GM18498 (cell line): Measurements from ENCODE around the gene CANT1.

ENCODE experiments used
- ATAC-seq: cut with Tn5 transposase; IDR thresholded peaks from one replicate; pipeline ENCODE4 v1.9.1; 2021; ENCODE audit warnings: mild to moderate bottlenecking, moderate library complexity; ENCODE audit not compliant: unreplicated experiment

The CANT1 gene

DNA sequence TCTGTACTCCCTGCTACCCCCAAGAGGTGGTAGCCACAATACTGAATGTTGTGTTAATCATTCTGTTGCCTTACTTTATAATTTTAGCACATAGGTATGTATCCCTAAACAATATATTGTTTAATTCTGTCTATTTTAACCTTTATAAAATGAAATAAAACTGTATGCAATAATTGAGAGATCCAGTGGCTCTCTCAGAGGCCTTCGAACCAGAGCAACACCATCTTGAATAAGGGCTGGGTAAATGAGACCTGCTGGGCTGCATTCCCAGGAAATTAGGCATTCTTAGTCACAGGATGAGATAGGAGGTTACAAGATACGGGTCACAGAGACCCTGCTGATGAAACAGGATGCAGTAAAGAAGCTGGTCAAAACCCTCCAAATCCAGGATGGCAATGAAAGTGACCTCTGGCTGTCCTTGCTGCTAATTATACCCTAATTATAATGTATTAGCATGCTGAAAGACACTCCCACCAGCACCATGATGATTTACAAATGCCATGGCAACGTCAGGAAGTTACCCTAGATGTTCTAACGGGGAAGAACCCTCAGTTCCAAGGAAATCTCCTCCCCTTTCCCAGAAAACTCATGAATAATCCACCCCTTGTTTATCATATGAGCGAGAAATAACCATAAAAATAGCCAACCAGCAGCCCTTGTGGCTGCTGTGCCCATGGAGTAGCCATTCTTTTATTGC, 2.0 kb upstream of the CANT1 start:
- no peak for ATAC-seq

DNA sequence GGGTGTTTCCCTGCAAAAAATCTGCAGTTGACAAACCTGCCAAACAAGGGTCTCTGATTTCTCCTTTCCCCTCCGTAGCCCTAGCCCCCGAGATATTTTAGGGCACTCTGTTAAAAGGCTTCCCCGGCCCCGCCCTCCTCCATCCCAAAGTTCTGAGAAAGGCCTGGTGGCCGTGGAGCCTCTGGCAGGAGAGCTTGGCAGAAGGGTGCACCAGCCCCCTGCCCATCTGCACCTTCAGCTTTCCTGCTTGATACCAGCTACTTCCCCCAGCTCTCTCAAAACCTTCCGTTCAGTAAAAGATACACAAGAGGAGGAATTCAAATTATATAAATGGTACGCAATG, 711 bp upstream of the CANT1 start:
- no peak for ATAC-seq

DNA sequence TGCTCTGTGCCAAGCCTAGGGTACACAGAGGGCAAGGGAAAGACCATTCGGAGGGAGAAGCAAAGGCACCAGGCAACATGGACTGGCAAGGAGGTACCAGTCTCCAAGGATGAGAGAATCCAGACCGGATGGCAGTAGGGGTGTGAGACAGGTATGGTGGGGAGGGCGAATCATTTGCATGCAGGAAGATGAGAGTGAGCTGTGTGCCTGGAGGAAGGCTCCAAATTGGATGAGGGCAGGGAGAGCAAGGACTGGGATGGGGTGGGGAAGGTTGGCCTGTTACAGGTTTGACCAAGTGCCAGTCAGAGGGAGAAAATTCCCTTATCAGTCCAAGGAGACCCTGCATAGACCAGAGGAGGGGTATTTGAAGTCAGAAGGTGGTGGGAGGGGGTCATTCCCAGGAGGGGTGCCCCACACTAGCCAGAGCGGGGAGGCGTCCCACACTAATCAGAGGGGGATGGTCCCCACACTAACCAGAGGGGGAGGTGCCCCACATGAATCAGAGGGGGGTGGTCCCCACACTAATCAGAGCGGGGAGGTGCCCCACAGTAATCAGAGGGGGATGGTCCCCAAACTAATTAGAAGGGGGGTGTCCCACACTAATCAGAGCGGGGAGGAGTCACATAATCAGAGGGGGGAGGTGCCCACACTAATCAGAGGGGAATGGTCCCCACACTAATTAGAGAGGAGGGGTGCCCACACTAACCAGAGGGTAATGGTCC, 737 bp downstream of the CANT1 start:
- no peak for ATAC-seq

DNA sequence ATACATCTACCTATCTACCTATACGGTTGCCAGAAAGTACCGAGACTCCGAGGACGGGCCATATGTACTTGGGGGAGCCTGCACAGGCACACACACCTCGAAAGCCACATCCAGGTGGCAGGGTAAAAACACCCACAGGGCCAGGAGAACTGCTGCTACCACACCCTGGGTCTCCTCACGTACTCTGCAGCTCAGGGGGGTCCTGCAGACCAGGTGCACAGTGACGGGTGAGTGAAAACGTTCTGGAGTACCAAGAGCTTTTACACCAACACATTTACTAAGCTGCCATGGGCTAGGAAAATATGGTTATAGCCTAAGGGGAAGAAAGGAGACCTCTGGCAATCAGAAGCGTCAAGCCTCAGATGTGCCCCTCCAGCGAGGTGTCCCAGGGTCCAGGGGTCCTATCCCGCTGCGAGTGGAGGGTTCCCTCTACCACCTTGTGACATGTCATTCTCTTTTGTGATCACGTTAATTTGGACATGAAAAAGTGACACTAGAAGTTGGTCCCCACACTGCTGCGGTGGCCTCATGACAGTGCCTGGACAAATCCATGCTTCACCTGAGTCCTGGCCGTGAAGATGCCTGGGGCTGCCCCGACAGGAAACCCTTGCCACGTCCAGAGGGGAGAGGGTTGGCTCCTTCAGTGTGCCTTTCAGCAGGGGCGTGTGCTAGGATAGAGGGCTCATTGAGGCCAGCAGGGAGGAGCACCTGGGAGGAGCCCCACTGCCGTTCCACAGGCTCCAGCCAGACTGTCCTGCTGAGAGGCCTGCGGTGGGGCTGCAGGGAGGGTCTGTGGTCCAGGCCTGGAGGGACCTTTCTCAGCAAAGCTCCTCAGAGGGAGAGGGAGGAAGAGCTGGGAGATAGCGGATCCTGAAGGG, 1.8 kb downstream of the CANT1 start:
- no peak for ATAC-seq

DNA sequence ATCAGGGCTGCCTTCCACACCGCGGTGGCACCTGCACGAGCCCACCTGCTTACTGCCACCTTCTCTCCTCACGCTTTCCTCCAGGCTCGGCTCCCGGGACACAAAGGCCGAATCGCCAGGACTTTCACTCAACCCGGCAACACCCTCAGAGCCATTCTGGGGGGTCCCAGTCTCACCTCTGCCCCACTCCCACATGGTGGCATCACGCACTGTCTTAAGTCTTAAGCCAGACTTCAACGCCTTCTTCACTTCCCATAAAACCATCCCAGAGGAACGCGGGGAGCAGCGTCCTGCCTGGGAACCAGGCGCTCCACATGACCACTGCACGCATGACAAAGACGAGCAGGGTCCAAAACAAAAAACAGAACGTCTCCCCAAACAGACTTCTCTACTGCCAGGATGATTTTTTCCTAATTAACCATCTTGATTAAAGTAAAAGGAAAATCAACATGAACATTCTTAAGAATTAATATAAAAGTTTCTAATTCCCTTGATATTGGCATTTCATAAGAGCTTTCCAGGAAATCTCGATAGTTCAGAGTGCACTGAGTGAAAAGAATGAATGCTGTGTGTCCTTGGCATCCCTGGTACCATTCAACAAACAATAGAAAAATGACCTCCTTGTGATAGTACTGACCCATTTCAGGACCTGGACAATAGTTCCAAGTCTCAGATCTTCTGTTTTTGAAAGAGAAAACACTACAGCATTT, 2.6 kb downstream of the CANT1 start:
- ATAC-seq, result no peak

DNA sequence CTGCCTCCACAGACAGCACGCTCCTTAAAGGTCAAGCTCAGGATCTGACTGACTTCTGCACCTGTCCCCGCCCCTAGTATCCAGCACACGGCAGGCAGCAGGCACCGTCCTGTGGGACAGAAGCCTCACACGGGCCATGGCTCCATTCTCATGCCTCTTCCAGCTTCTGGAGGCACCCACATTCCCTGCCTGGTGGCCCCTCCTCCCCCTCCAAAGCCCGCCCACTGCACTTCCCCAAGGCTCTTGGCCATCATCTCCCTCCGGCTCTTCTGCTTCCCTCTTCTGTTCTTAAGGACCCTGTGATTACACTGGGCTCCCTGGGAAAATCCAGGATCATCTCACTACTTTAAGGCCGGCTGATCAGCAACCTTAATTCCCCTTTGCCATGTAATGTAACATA, 3.5 kb downstream of the CANT1 start:
- no peak for ATAC-seq

DNA sequence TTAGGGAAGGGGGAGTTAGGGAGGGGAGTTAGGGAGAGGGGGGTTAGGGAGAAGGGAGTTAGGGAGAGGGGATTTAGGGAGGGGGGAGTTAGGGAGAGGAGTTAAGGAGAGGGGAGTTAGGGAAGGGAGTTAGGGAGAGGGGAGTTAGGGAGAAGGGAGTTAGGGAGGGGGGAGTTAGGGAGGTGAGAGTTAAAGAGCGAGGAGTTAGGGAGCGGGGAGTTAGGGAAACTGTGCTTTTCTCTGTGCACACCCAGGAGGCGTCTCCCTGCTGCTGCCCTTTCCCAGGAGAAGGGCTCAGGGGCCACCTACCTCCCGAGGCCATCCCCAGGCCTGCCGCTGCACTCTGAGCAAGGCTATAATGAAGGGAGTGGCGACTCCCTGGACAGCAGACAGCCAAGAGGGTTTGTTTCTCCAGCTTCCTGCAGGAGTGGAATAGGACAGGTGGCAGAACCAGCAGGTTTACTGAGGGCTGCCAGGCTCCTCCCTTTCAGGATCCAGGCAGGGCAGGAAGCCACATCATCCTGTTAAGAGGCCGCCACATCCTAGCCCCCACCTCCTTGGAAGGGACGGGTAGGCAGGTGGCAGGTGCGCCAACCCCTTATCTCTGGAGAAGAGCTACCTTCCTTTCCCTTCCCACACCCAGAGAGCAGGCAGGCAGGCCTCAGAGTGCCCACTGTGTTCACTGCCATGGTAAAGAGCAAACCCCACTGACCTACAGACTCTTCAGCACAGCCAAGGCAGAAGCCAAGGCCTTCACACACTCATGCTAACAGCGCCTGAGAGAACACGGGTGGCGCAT, 4.3 kb downstream of the CANT1 start:
- no peak for ATAC-seq

DNA sequence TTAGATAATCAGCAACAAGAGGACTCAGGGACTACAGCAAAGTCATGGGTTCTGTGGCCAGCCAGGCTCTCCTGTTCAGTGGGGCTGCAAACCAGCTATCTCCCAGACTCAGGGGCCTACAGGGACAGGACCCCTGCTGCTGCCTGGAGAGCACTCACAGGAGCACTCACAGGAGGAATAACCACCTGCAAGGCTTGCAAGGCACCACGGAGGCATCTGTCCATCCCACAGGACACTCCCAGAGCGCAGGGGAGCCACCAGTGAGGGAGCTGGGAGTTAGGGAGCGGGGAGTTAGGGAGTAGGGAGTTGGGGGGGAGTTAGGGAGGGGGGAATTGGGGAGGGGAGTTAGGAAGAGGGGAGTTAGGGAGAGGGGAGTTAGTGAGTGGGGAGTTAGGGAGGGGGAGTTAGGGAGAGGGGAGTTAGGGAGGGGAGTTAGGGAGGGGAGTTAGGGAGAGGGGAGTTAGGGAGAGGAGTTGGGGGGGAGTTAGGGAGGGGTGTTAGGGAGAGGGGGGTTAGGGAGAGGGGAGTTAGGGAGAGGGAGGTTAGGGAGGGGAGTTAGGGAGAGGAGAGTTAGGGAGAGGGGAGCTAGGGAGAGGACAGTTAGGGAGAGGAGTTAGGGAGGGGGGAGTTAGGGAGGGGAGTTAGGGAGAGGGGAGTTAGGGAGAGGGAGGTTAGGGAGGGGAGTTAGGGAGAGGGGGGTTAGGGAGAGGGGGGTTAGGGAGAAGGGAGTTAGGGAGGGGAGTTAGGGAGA, 5.7 kb downstream of the CANT1 start:
- no peak for ATAC-seq

DNA sequence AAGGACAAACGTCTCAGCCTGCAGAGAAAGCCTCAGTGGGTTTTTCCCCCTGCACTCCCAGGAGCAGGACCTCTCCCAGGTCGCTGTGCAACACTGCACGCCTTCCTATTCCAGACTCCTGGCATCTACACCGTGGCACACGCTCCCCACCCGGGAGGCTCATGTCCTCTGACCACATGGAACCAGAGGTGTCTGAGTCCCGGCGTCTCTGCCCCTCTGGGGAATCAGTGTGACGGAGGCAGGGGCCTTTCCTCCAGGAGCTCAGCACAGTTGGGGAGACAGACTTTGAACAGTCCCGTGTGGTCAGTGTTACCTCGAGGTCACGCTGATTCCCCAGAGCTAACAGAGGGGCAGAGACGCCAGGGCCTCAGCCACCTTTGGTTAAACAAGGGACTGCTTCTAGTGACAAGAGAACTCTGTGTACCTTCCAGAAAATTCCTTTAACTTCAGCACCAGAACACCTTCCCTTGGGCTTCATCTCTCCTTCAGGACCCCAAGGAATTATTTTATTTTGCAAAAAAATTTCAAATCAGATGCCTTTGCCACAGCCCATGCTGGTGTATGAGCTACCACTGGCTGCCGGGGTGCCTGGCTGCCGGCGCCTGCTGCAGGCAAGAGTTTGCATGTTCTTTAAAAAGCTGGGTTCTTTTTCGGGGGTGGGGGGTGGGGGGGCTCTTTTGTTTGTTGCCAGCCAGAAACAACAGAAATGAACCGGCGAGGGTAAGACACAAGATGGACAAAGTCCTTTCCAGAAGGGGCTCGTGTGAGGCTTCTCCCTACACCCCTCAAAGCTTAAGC, 6.6 kb downstream of the CANT1 start:
- no peak for ATAC-seq

DNA sequence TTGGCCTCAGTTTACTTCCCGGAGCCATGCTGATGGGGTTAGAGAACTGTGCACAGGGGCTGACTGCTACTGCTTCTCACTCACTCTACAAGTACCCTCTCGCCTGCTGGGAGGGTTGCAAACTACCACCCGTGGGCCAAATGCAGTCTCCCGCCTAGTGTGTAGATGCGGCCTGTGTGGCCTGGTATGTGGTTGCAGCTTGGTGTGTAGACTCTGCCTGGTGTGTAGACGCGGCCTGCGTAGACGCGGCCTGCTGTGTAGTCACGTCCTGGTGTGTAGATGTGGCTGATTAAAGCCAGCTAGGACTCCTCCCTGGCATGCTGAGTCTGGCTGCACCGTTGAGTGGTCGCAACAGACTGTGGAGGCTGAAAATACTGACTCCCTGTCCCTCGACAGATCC, 7.3 kb downstream of the CANT1 start:
- ATAC-seq, result no peak

DNA sequence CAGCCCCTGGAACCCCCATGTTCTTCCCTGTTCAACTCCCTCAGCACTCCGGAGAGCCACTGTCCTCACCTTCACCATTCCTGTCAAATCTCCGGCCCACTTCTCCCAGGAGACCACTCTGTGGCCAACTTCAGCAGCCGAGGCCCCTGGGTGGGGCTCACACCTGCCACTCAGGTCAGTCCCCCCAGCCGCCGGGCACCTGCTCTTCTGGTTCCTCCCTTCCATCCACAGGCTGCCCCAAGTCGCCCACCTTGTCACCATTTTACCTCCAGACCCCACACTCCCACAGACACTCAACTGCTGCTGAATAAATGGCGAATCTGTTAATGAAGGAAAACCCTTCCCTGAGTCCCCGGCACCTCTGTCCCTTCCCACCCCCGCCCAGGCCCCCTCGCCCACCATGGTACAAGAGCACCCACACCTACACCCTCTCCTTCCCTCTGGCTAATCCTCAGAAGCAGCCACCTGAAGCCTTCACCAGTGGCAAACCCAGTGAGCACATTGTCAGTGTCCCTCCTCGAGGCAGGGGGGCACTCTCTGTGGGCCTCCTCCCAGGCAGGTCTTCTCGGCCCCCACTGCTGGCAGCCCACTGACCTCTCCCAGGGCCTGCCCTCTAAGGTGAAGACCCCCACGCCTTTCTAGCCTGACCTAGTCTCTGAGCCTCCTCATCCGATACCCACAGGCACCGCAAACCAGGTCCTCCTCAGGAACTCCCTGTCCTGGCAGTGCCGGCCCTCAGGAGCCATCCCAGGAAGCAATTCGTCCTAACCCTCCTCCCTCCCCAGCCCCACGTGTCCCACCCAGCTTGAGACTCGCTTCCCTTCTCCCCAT, 8.2 kb downstream of the CANT1 start:
- no peak for ATAC-seq

DNA sequence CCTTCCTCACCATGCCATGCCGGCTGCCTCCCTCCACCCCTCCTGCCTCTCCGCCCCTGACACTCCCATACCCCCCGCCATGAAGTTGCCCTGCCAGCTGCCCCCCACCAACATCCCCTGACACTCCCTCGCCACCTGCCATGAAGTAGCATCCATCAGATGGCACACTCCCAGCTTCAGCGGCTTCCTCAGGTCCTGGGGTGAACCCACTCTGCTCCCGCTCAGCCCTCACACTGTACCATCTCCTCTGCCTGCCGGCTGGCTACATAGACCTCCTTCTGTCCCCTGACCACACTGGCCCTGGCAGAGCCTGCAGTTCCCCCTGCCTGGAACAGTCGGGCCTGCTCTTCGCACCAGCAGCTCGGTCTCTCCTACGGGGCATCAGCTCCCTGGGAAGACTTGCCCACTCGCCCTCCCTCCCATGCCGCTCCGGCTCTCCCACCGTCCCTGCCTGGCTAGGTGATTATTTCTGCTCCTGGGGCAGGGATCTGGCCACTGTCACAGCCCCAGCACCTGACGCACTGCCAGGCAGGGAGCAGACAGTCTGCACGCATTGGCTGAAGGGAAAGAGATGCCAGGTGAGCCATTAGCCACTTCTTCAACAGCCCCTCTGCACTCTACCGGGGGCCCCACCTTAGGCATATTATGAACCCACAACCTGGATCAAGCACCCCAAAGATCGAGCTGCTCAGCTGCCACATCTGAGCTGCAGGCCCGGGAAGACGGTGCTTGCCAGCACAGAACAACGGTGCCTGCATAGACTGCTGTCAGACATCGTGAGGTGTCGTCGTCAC, 9.0 kb downstream of the CANT1 start:
- ATAC-seq, result no peak

DNA sequence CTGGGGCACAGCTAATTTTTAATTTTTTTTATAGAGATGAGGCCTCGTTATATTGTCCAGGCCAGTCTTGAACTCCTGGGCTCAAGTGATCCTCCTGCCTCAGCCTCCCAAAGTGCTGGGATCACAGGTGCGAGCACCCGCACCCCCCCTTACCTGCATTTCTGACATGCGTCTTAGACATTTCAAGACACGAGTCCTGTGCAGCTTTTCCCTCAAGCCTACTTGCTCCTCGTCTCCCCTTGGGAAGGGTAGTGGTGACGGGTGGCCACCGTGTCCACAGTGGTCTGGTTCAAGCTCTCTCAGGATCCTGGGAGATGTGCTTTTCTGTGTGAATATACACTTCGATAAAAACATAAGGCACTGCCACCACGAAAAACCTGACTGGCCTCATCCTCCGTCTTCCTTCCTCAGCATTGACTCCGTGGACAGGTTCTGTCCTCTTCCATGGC, 9.6 kb downstream of the CANT1 start:
- no peak for ATAC-seq

DNA sequence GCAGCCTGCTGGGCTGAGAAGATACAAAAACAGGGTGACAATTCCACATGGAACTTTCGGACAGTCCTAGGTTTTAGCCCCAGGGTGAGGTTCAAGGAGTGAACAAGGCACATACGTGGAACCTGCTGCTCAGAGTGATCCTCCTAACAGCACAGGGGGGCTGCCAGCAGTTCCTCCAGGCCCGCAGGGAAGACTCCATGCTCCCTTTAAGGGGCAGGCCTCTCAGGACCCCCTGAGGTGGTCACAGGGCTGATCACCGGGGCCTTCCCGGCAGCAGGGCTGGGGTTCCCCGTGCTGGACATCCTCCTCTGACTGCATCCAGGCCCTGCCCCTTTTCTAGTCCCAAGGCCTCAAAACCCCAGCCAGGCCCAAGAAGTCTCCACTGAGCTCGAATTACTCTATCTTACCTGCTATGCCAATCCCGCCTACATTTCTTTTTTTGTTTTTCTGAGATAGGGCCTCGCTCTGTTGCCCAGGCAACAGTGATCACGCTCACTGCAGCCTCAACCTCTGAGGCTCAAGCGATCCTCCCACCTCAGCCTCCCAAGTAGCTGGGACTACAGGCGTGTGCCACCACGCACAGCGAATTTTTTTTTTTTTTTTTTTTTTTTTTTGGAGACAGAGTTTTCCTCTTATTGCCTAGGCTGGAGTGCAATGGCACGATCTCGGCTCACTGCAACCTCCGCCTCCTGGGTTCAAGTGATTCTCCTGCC, 10.4 kb downstream of the CANT1 start:
- no peak for ATAC-seq

DNA sequence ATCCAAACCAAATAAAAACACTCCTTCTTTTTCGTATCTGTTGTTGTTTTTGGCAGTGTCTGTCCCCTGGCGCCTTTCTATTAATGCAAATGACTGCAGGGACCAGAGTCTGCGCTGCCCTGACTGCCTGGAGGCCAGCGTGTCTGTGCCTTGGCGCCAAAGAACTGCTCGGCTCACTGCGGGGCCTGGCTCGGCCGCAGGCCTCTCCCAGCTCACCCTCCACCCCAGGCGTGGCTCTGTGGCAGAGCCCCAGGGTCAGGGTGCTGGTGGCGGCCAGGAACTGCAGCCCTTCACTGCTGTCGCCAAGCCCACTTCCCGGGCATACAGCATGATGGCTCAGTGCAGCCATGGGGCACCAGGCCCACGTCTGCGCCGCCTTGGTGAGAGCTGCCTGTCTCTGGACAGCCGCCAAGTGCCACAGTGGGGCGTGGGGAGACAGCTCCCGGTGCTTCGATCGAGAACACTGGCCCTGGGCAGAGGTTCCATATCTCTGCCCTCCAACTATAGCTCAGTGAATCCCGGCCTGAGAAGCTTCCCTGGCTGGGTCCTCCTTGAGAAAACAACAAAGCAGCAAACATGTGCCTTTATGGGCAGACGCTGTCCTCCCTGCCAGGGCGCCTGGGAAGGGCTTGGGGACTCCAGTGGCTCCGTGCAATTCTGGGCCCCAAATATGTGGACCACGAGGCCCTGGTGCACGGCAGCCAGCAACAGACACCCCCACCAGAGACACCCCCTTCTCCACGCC, 11.1 kb downstream of the CANT1 start:
- no peak for ATAC-seq

DNA sequence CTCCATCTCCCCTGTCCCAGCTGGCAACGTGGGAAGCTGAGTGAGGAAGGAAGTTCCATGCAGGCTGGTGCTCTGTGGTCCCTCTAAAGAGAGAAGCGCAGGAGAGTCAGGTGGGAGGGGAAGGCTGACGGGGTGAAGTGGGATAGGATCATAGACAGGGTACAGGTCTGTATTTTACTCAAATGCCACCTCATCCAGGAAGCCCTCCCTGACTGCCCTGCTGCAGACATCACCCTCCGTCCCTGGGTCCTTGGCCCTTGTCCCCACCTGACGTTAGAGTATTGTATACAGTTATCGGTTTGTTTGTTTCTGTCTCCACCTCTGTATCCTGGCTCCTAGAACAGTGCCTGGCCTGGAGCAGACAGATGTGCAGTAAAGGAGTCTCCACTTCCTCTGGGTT, 11.7 kb downstream of the CANT1 start:
- no peak for ATAC-seq
